GM23248 (cell line): ENCODE measurements around the gene ARFGAP2.

Experiments used
- EZH2 ChIP-seq: fragments of 200-600 bp; sonication (generic); IDR thresholded peaks from 2 replicates; pipeline ENCODE4 v1.6.1; 2018; ENCODE audit warnings: antibody characterized with exemption, mild to moderate bottlenecking; ENCODE audit not compliant: insufficient read depth, poor library complexity, severe bottlenecking
- EZH2phosphoT487 ChIP-seq: fragments of 200-600 bp; sonication (generic); IDR thresholded peaks from 2 replicates; pipeline ENCODE4 v1.6.1; 2018; ENCODE audit warnings: antibody characterized with exemption, moderate library complexity, mild to moderate bottlenecking, low read depth; ENCODE audit not compliant: insufficient read depth

- TF ChIP-seq EZH2 (no peak), EZH2phosphoT487 (no peak)
Measured at GRCh38 chr11:47123094-47123493, 53.6 kb downstream of the ARFGAP2 start.
